ENCODE results near the gene CFAP299. TPM values are rescaled to one million over a fixed set of nuclear protein-coding genes. Genes with fewer than 3 reads are reported as not detected.

Gene CFAP299
- total and polyA plus RNA-seq, 9 of the 15 experiments (the other 6 are each of a cell fraction or from before 2014, with no cell fraction given): 0.09 to 3.0 (median 0.76) TPM

DNA sequence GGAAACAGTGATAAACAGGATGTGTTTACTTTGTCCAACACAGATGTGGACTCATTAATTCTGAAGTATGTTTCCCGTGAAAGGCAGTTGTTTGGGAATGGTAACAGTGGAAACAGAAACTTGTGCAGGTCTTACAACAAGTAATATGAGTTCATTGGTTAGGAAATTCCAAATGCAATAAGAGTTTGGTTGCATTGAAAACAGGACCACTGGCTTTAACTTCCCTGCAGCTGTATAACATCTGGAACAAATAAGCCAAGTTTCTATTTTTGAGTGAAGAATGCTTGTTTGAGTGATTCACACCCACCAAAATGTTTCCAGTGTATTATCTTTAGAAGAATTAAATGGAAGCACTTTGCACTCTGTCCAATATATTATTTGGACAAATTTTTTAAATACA is 612.6 kb downstream of the CFAP299 start:
- intact Hi-C loops (cut with micrococcal nuclease): no loop called here
- POLR2A ChIA-PET: no interaction called here
- 0% methylated on average over 1 of the region's 1 CpG for WGBS (ENCODE audit: insufficient coverage, low coverage, missing lambda C conversion rate)

More for the DNA sequence above, 612.6 kb downstream of the CFAP299 start:
- DNase-seq (ENCODE audit: extremely low read depth in 1 of 4, low spot score in 3 of 4): no peak
- TF ChIP-seq MBD2 (IDR thresholded peaks at IDR 0.05; ENCODE audit: borderline replicate concordance, low read depth): no peak
- TF ChIP-seq ZKSCAN1 (IDR thresholded peaks at IDR 0.05; ENCODE audit: low read depth, low read length): no peak
- TF ChIP-seq, protein P1, sequence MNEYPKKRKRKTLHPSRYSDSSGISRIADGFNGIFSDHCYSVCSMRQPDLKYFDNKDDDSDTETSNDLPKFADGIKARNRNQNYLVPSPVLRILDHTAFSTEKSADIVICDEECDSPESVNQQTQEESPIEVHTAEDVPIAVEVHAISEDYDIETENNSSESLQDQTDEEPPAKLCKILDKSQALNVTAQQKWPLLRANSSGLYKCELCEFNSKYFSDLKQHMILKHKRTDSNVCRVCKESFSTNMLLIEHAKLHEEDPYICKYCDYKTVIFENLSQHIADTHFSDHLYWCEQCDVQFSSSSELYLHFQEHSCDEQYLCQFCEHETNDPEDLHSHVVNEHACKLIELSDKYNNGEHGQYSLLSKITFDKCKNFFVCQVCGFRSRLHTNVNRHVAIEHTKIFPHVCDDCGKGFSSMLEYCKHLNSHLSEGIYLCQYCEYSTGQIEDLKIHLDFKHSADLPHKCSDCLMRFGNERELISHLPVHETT (CRISPR knock-in tag; conservative IDR thresholded peaks at IDR 0.05 in 1 of 2, IDR thresholded peaks at IDR 0.05 in 1 of 2): no peak
- TF ChIP-seq SMAD3 (CRISPR knock-in tag; conservative IDR thresholded peaks at IDR 0.05): no peak
- TF ChIP-seq MTA3 (IDR thresholded peaks at IDR 0.05; ENCODE audit: borderline replicate concordance): no peak
- no peak for TF ChIP-seq ETV1 (tag; conservative IDR thresholded peaks at IDR 0.05; ENCODE audit: low read depth)
- TF ChIP-seq E2F3 (CRISPR knock-in tag; IDR thresholded peaks at IDR 0.05): no peak
- no peak for TF ChIP-seq ZNF707 (CRISPR knock-in tag; conservative IDR thresholded peaks at IDR 0.05)
- no peak for TF ChIP-seq HDGF (IDR thresholded peaks at IDR 0.05)
- TF ChIP-seq MEIS2 (IDR thresholded peaks at IDR 0.05; ENCODE audit: partially characterized antibody): no peak
- no peak for TF ChIP-seq NCOA1 (IDR thresholded peaks at IDR 0.05; ENCODE audit: low read depth)
- TF ChIP-seq, protein P2, sequence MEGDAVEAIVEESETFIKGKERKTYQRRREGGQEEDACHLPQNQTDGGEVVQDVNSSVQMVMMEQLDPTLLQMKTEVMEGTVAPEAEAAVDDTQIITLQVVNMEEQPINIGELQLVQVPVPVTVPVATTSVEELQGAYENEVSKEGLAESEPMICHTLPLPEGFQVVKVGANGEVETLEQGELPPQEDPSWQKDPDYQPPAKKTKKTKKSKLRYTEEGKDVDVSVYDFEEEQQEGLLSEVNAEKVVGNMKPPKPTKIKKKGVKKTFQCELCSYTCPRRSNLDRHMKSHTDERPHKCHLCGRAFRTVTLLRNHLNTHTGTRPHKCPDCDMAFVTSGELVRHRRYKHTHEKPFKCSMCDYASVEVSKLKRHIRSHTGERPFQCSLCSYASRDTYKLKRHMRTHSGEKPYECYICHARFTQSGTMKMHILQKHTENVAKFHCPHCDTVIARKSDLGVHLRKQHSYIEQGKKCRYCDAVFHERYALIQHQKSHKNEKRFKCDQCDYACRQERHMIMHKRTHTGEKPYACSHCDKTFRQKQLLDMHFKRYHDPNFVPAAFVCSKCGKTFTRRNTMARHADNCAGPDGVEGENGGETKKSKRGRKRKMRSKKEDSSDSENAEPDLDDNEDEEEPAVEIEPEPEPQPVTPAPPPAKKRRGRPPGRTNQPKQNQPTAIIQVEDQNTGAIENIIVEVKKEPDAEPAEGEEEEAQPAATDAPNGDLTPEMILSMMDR (IDR thresholded peaks at IDR 0.05 in 2 of 3, conservative IDR thresholded peaks at IDR 0.05 in 1 of 3; ENCODE audit: insufficient read depth in 2 of 3, low read depth in 1 of 3, low read length in 3 of 3): no peak
- no peak for TF ChIP-seq MCM3 (IDR thresholded peaks at IDR 0.05)
- no peak for TF ChIP-seq NCOR1 (IDR thresholded peaks at IDR 0.05)
- TF ChIP-seq ZNF263 (CRISPR knock-in tag; IDR thresholded peaks at IDR 0.05; ENCODE audit: borderline replicate concordance): no peak
- no peak for TF ChIP-seq SPI1 (IDR thresholded peaks at IDR 0.05; ENCODE audit: borderline replicate concordance, low read depth, low read length)
- TF ChIP-seq ZNF146 (CRISPR knock-in tag; IDR thresholded peaks at IDR 0.05; ENCODE audit: unreplicated experiment): no peak
- no peak for TF ChIP-seq NCOA2 (IDR thresholded peaks at IDR 0.05; ENCODE audit: partially characterized antibody in 2 of 2)
- no peak for TF ChIP-seq ILF3 (IDR thresholded peaks at IDR 0.05; ENCODE audit: borderline replicate concordance)
- TF ChIP-seq HMG20B (CRISPR knock-in tag; IDR thresholded peaks at IDR 0.05): no peak
- no peak for FAIRE-seq
- H3K79me2 ChIP-seq (ENCODE audit: control insufficient read depth, insufficient read depth, low read length): no peaks in the 10 kb centered on the region
- H3K9me3 ChIP-seq (replicated peaks; ENCODE audit: control insufficient read depth, insufficient read depth, low read depth, low read length): no peaks in the 10 kb centered on the region
- H3K27me3 ChIP-seq (ENCODE audit: control insufficient read depth in 2 of 2, insufficient read depth in 2 of 2, low read length in 2 of 2): no peaks in the 10 kb centered on the region
- H3K27ac ChIP-seq (ENCODE audit: extremely low read depth, low read depth, low read length): no peak overlapping the region
- ATAC-seq: no peak
- no peak overlapping the region for H3K4me3 ChIP-seq
- CTCF ChIA-PET (ENCODE audit: low intra/inter-chr PET ratio): no interaction called here
- H4K20me1 ChIP-seq (replicated peaks; ENCODE audit: control insufficient read depth, insufficient read depth, low read length): no peaks in the 10 kb centered on the region
- BruUV-seq (replicated peaks): no TSS peak
- H3K9ac ChIP-seq (ENCODE audit: insufficient read depth in 1 of 2, low read depth in 2 of 2, low read length in 2 of 2): no peak overlapping the region
- no peaks in the 10 kb centered on the region for H3K4me1 ChIP-seq (replicated peaks in 1 of 2; ENCODE audit: control insufficient read depth in 2 of 2, insufficient read depth in 2 of 2, low read length in 2 of 2)
- no peaks in the 10 kb centered on the region for H3K9me1 ChIP-seq (ENCODE audit: control insufficient read depth, insufficient read depth, low read length)
- no peaks in the 10 kb centered on the region for H3K36me3 ChIP-seq (ENCODE audit: control insufficient read depth, insufficient read depth, low read length)
- no peak overlapping the region for H3K4me2 ChIP-seq (ENCODE audit: insufficient read depth, low read length)
- H2AFZ ChIP-seq (ENCODE audit: low read depth, low read length): no peak overlapping the region
- in situ Hi-C loops (cut with MboI): no loop called here

Data from K562 (cell line).